ENCODE data around the gene FOXL3.

Gene FOXL3

DNA sequence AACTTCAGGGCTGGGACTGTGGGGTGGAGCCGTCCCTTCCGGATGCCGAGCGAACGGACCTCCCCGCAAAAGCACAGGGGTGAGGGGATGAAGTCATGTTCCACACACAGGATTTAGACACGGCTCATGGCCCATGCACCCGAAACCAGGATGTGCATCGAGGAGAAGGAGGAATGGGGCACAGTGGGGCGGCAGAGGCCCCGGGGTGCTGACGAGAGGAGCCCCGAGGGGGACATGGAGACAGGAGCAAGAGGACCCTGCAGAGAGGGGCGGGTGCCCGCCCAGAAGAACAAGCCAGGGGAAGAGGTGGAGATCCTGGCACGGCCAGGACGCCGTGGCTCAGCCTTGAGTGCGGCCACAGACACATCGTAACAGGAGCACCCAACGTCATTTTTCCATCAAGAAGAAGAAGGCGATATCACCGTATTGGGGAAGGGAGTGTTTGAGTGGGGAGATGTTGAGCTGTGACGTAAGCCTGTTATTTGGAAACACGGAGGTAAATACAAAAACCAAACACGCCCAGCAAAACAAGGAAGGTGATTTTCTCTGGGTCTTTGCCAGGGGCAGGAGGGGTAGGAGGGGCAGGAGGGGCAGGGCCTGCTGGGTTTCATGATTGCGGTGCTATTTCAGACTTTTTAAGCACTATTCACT lies 25.3 kb upstream of the FOXL3 start:
- Histone ChIP-seq H3K27me3 (replicated peaks in 2 of 5; ENCODE audit: control insufficient read depth in 4 of 5, insufficient read depth in 5 of 5, low read length in 4 of 5) (peaks cover 0 to 3% (median 0%) of the 10 kb centered on the region in 5 experiments), H3K27ac (ENCODE audit: insufficient read depth in 1 of 2, low read depth in 1 of 2, low read length in 2 of 2, poor library complexity in 1 of 2, severe bottlenecking in 2 of 2) (no peak overlapping the region), H3K4me1 (ENCODE audit: control extremely low read depth in 1 of 4, control insufficient read depth in 4 of 4, insufficient read depth in 4 of 4, low read length in 3 of 4) (no peaks in the 10 kb centered on the region), H3K4me3 (ENCODE audit: control insufficient read depth in 1 of 7, extremely low read depth in 1 of 7, insufficient read depth in 4 of 7, low read depth in 2 of 7, low read length in 6 of 7) (no peak overlapping the region), H3K36me3 (ENCODE audit: control insufficient read depth in 4 of 4, insufficient read depth in 4 of 4, low read length in 3 of 4) (peaks cover 0 to 2% (median 0%) of the 10 kb centered on the region in 4 experiments), H3K9me3 (ENCODE audit: control extremely low read depth in 1 of 5, control insufficient read depth in 4 of 5, insufficient read depth in 2 of 5, low read depth in 1 of 5, low read length in 4 of 5) (peaks cover 0 to 28% (median 8%) of the 10 kb centered on the region in 5 experiments)
- ChIA-PET POLR2A (no interaction called here), CTCF (interaction anchor here (0.8 to 1.2 kb wide), 3 partner anchors 9 to 404 kb away, joined by 3 read pairs; no protein-coding TSS in a partner anchor)
- WGBS (ENCODE audit: insufficient coverage) = 85% methylated on average over 16 of the region's 27 CpGs
- DNase-seq = peak in 2 of 3 donors; percentile 18 to 37

DNA sequence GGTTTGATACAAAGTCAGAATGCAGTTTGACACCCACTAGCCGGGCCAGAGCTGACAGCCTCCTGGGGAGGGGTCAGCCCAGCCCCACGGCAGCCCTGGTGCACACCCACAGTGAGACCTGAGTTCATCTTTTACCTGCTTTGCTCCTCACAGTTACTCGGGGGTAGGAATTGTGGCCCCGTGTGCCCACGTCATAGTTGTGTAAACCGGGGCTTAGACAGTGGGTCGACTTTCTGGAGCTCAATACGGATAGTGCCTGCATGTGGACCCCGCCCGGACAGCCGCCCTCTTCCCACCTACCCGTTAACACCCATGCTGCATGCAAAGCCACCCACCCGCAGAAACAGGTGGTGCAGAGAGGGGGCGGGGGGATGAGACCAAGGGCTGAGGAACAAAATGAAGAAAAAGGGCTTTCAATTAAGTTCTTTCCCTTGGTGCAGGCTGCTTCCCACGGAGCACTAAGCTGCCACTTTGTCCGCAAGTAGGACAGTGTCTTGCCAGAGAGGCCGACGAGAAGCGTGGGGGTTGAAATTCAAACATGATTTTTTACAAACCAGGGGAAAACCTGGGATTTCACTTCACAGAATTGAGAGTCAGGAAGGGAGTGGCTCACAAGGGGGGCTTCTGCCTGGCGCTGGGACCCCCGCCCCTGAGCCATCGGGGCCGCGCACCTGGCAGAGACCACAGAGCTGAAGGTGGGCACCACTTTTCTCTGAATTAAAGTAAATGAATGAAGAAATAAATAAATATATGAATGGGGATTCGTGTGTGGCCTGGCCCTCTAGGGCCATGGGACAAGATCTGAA lies 24.6 kb upstream of the FOXL3 start:
- Histone ChIP-seq H3K36me3 (ENCODE audit: control insufficient read depth in 4 of 4, insufficient read depth in 4 of 4, low read length in 3 of 4) (peaks cover 0 to under 1% (median 0%) of the 10 kb centered on the region in 4 experiments), H3K4me3 (ENCODE audit: control insufficient read depth in 1 of 7, extremely low read depth in 1 of 7, insufficient read depth in 4 of 7, low read depth in 2 of 7, low read length in 6 of 7) (no peak overlapping the region), H3K27ac (ENCODE audit: insufficient read depth in 1 of 2, low read depth in 1 of 2, low read length in 2 of 2, poor library complexity in 1 of 2, severe bottlenecking in 2 of 2) (no peak overlapping the region), H3K4me1 (ENCODE audit: control extremely low read depth in 1 of 4, control insufficient read depth in 4 of 4, insufficient read depth in 4 of 4, low read length in 3 of 4) (no peaks in the 10 kb centered on the region), H3K27me3 (replicated peaks in 2 of 5; ENCODE audit: control insufficient read depth in 4 of 5, insufficient read depth in 5 of 5, low read length in 4 of 5) (peaks cover 0 to 3% (median 0%) of the 10 kb centered on the region in 5 experiments), H3K9me3 (ENCODE audit: control extremely low read depth in 1 of 5, control insufficient read depth in 4 of 5, insufficient read depth in 2 of 5, low read depth in 1 of 5, low read length in 4 of 5) (peaks cover 0 to 25% (median 8%) of the 10 kb centered on the region in 5 experiments)
- CTCF ChIA-PET = interaction anchor here (1.2 to 1.6 kb wide), 2 partner anchors 12 to 403 kb away, joined by 3 to 4 read pairs; no protein-coding TSS in a partner anchor
- no peak for DNase-seq
- POLR2A ChIA-PET = no interaction called here
- 89% methylated on average over 23 of the region's 25 CpGs for WGBS (ENCODE audit: insufficient coverage)

DNA sequence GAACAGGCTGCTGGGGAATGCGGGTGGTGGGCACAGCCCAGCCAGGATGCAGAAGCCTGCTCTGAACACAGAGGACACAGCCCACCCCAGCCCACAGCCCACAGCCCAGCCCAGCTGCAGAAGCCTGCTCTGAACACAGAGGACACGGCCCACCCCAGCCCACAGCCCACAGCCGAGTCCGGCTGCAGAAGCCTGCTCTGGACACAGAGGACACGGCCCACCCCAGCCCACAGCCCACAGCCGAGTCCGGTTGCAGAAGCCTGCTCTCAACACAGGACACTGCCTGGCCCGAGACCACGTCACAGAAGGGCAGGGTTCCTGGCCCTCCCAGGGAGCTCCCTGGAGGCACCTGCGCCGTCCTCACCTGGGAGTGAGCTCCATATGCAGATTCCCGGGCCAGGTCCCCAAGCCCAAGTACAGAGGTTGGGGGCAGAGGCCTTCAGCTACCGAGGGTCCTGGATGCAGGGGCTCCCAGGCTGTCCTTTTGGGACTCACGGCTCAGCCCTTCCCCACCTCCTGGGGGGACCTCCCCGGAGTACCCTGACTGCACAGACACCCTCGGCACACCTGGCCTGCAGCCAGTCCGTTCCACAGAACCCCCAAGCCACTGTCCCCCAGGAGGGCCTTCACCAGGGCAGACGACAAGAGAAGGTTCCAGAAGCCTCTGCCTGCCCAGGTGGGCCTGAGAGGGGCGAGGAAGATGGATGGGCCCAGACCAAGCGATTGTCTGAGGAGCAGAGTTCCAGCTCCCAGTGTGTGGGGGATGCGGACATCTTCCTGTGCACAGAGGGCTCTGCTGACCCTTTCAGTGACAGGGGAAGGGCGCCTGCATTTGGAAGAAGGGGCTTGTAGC lies 23.7 kb upstream of the FOXL3 start:
- peaks cover 0 to 19% (median 8%) of the 10 kb centered on the region in 5 experiments for H3K9me3 ChIP-seq (ENCODE audit: control extremely low read depth in 1 of 5, control insufficient read depth in 4 of 5, insufficient read depth in 2 of 5, low read depth in 1 of 5, low read length in 4 of 5)
- POLR2A ChIA-PET = no interaction called here

DNA sequence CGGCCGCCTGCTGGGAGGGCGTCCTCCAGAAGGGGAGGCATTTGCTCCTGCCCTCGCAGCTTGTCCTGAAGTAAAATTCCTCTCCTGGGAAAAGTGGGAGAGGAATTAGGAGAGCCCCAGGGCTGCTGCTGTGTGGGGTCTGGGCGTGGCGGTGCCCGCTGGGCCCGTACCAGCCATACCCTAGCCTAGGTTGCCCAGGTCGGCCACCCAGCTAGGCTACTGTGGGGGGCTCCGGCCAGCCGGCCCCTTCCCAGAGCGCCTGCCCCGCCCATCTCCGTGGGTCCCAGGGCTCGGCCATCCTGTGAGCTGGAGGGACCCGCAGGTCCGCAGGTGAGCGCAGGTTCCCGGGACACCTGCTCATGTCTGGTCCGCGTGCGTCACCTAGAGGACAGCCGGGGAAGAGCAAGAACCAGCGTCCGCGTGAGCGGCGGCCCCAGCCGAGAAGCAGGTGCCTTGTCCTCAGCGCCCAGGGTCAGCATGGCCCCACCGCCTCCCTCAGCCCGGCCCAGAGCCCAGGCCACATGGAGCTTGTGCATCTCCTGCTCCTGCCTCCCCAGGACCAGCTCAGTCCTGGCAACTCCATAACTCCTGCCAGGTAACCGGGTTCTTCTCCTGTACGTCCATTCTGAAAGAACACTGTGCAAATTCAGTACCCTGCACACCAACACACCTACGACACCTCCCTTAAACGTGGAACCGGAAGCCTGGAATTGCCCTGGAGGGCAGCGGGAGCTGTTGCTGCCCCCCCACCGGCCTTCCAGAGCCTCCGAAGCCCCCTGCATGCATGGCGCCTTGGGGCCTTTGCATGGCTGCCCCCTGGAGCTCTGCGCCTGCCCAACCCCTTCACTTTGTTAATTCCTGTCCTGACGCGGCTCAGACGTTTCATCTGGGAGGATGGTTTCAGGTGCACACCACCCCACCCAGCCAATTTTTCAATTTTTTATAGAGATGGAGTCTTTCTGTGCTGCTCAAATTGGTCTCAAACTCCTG lies 22.8 kb upstream of the FOXL3 start:
- no peak for DNase-seq
- Histone ChIP-seq H3K27ac (ENCODE audit: insufficient read depth in 1 of 2, low read depth in 1 of 2, low read length in 2 of 2, poor library complexity in 1 of 2, severe bottlenecking in 2 of 2) (no peak overlapping the region), H3K36me3 (ENCODE audit: control insufficient read depth in 4 of 4, insufficient read depth in 4 of 4, low read length in 3 of 4) (no peaks in the 10 kb centered on the region), H3K27me3 (replicated peaks in 2 of 5; ENCODE audit: control insufficient read depth in 4 of 5, insufficient read depth in 5 of 5, low read length in 4 of 5) (peaks cover 0 to 3% (median 0%) of the 10 kb centered on the region in 5 experiments), H3K4me3 (ENCODE audit: control insufficient read depth in 1 of 7, extremely low read depth in 1 of 7, insufficient read depth in 4 of 7, low read depth in 2 of 7, low read length in 6 of 7) (no peak overlapping the region), H3K9me3 (ENCODE audit: control extremely low read depth in 1 of 5, control insufficient read depth in 4 of 5, insufficient read depth in 2 of 5, low read depth in 1 of 5, low read length in 4 of 5) (peaks cover 0 to 16% (median 8%) of the 10 kb centered on the region in 5 experiments), H3K4me1 (ENCODE audit: control extremely low read depth in 1 of 4, control insufficient read depth in 4 of 4, insufficient read depth in 4 of 4, low read length in 3 of 4) (no peaks in the 10 kb centered on the region)
- WGBS (ENCODE audit: insufficient coverage) = 86% methylated on average over 27 of the region's 45 CpGs
- CTCF ChIA-PET = interaction anchor here (1.6 kb wide), 1 partner anchor 10 kb away, joined by 4 read pairs; no protein-coding TSS in a partner anchor
- POLR2A ChIA-PET = no interaction called here

More for the DNA sequence above, 23.7 kb upstream of the FOXL3 start:
- H3K27me3 ChIP-seq (replicated peaks in 2 of 5; ENCODE audit: control insufficient read depth in 4 of 5, insufficient read depth in 5 of 5, low read length in 4 of 5) = peaks cover 0 to 3% (median 0%) of the 10 kb centered on the region in 5 experiments
- WGBS (ENCODE audit: insufficient coverage) = 90% methylated on average over 17 of the region's 22 CpGs
- no peaks in the 10 kb centered on the region for H3K36me3 ChIP-seq (ENCODE audit: control insufficient read depth in 4 of 4, insufficient read depth in 4 of 4, low read length in 3 of 4)
- CTCF ChIA-PET = interaction anchor here (1.6 kb wide), 1 partner anchor 11 kb away, joined by 4 read pairs; no protein-coding TSS in a partner anchor
- H3K27ac ChIP-seq (ENCODE audit: insufficient read depth in 1 of 2, low read depth in 1 of 2, low read length in 2 of 2, poor library complexity in 1 of 2, severe bottlenecking in 2 of 2) = no peak overlapping the region
- no peak overlapping the region for H3K4me3 ChIP-seq (ENCODE audit: control insufficient read depth in 1 of 7, extremely low read depth in 1 of 7, insufficient read depth in 4 of 7, low read depth in 2 of 7, low read length in 6 of 7)
- DNase-seq = no peak
- no peaks in the 10 kb centered on the region for H3K4me1 ChIP-seq (ENCODE audit: control extremely low read depth in 1 of 4, control insufficient read depth in 4 of 4, insufficient read depth in 4 of 4, low read length in 3 of 4)

- no peak overlapping the region for H3K27ac ChIP-seq (ENCODE audit: insufficient read depth in 1 of 2, low read depth in 1 of 2, low read length in 2 of 2, poor library complexity in 1 of 2, severe bottlenecking in 2 of 2)
- POLR2A ChIA-PET = no interaction called here
- CTCF ChIA-PET = interaction anchor here (1.2 kb wide), 1 partner anchor 9 kb away, joined by 3 read pairs; no protein-coding TSS in a partner anchor
- no peaks in the 10 kb centered on the region for H3K4me1 ChIP-seq (ENCODE audit: control extremely low read depth in 1 of 4, control insufficient read depth in 4 of 4, insufficient read depth in 4 of 4, low read length in 3 of 4)
- H3K27me3 ChIP-seq (replicated peaks in 2 of 5; ENCODE audit: control insufficient read depth in 4 of 5, insufficient read depth in 5 of 5, low read length in 4 of 5) = peaks cover 0 to 3% (median 0%) of the 10 kb centered on the region in 5 experiments
- H3K4me3 ChIP-seq (ENCODE audit: control insufficient read depth in 1 of 7, extremely low read depth in 1 of 7, insufficient read depth in 4 of 7, low read depth in 2 of 7, low read length in 6 of 7) = no peak overlapping the region
- H3K36me3 ChIP-seq (ENCODE audit: control insufficient read depth in 4 of 4, insufficient read depth in 4 of 4, low read length in 3 of 4) = no peaks in the 10 kb centered on the region
- peaks cover 2 to 18% (median 12%) of the 10 kb centered on the region in 5 experiments for H3K9me3 ChIP-seq (ENCODE audit: control extremely low read depth in 1 of 5, control insufficient read depth in 4 of 5, insufficient read depth in 2 of 5, low read depth in 1 of 5, low read length in 4 of 5)
- DNase-seq = no peak
- WGBS (ENCODE audit: insufficient coverage) = 87% methylated on average over 8 of the region's 12 CpGs
Measured at GRCh38 chr7:268991-269390, 21.0 kb upstream of the FOXL3 start.

- CTCF ChIA-PET = interaction anchor here (1.2 kb wide), 1 partner anchor 10 kb away, joined by 3 read pairs; no protein-coding TSS in a partner anchor
Measured at GRCh38 chr7:269721-270120, 20.2 kb upstream of the FOXL3 start.

More at GRCh38 chr7:269721-270120, 20.2 kb upstream of the FOXL3 start:
- Histone ChIP-seq H3K4me1 (ENCODE audit: control extremely low read depth in 1 of 4, control insufficient read depth in 4 of 4, insufficient read depth in 4 of 4, low read length in 3 of 4) (no peaks in the 10 kb centered on the region), H3K36me3 (ENCODE audit: control insufficient read depth in 4 of 4, insufficient read depth in 4 of 4, low read length in 3 of 4) (no peaks in the 10 kb centered on the region), H3K4me3 (ENCODE audit: control insufficient read depth in 1 of 7, extremely low read depth in 1 of 7, insufficient read depth in 4 of 7, low read depth in 2 of 7, low read length in 6 of 7) (no peak overlapping the region), H3K27ac (ENCODE audit: insufficient read depth in 1 of 2, low read depth in 1 of 2, low read length in 2 of 2, poor library complexity in 1 of 2, severe bottlenecking in 2 of 2) (no peak overlapping the region), H3K9me3 (ENCODE audit: control extremely low read depth in 1 of 5, control insufficient read depth in 4 of 5, insufficient read depth in 2 of 5, low read depth in 1 of 5, low read length in 4 of 5) (peaks cover 2 to 22% (median 8%) of the 10 kb centered on the region in 5 experiments), H3K27me3 (replicated peaks in 2 of 5; ENCODE audit: control insufficient read depth in 4 of 5, insufficient read depth in 5 of 5, low read length in 4 of 5) (peaks cover 0 to 3% (median 0%) of the 10 kb centered on the region in 5 experiments)
- DNase-seq = no peak
- POLR2A ChIA-PET = no interaction called here
- 80% methylated on average over 7 of the region's 11 CpGs for WGBS (ENCODE audit: insufficient coverage)

All from common myeloid progenitor, CD34-positive (primary cell).